SU-DHL-6 (cell line): Measurements from ENCODE around the gene ZNF776.

Source experiments
- H2AFZ ChIP-seq: fragments of 200-600 bp; sonication (generic); 2 replicates; pipeline ENCODE4 v1.6.1; 2014; ENCODE audit warnings: low read depth, mild to moderate bottlenecking, moderate library complexity, mixed read lengths, antibody characterized with exemption, low read length; ENCODE audit not compliant: severe bottlenecking
- H3F3A ChIP-seq: fragments of 200-600 bp; shearing (Covaris generic); 2 replicates; pipeline ENCODE4 v1.6.0; 2016; ENCODE audit warnings: antibody characterized with exemption, mild to moderate bottlenecking; ENCODE audit not compliant: insufficient read depth
- H3K27ac ChIP-seq: fragments of 200-600 bp; sonication (generic); 2 replicates; pipeline ENCODE4 v1.5.1; 2016; ENCODE audit warnings: low read depth, mild to moderate bottlenecking, low read length, moderate library complexity, mixed read lengths
- H3K27me3 ChIP-seq: fragments of 200-600 bp; sonication (generic), shearing (Covaris generic); 2 replicates; pipeline ENCODE4 v1.6.0; 2014; ENCODE audit warnings: mild to moderate bottlenecking, low read length
- H3K36me3 ChIP-seq: fragments of 200-600 bp; sonication (generic); 2 replicates; pipeline ENCODE4 v1.6.1; 2014; ENCODE audit warnings: mild to moderate bottlenecking, low read length, mixed read lengths
- H3K4me2 ChIP-seq: fragments of 300-600, 200-600 bp; shearing (Covaris generic), sonication (generic); 2 replicates; pipeline ENCODE4 v1.6.0; 2014; ENCODE audit warnings: low read length, low read depth, mild to moderate bottlenecking; ENCODE audit not compliant: poor library complexity, severe bottlenecking
- H3K4me3 ChIP-seq: fragments of 200-600 bp; sonication (generic); 2 replicates; pipeline ENCODE4 v1.5.1; 2014; ENCODE audit warnings: antibody characterized with exemption, low read length, mild to moderate bottlenecking, mixed read lengths; ENCODE audit not compliant: insufficient read depth, poor library complexity, severe bottlenecking
- H3K79me2 ChIP-seq: fragments of 200-600 bp; sonication (generic); 2 replicates; pipeline ENCODE4 v1.6.1; 2014; ENCODE audit warnings: mild to moderate bottlenecking, low read length, moderate library complexity; ENCODE audit not compliant: insufficient read depth
- H3K9ac ChIP-seq: fragments of 200-600 bp; sonication (generic); 2 replicates; pipeline ENCODE4 v1.7.0; 2014; ENCODE audit warnings: mild to moderate bottlenecking, low read length
- H3K9me2 ChIP-seq: fragments of 200-600 bp; sonication (generic); replicated peaks from 2 replicates; pipeline ENCODE4 v1.6.1; 2014; ENCODE audit warnings: low read length; ENCODE audit not compliant: insufficient read depth
- H3K9me3 ChIP-seq: fragments of 200-600 bp; sonication (generic); 2 replicates; pipeline ENCODE4 v1.6.1; 2014; ENCODE audit warnings: low read length, mixed read lengths; ENCODE audit not compliant: insufficient read depth
- H4K20me1 ChIP-seq: fragments of 200-600 bp; sonication (generic); 2 replicates; pipeline ENCODE4 v1.6.1; 2014; ENCODE audit warnings: low read depth, mild to moderate bottlenecking, antibody characterized with exemption, low read length, moderate library complexity, mixed read lengths
- EZH2phosphoT487 ChIP-seq: fragments of 200-600 bp; sonication (generic), shearing (Covaris generic); conservative IDR thresholded peaks from 2 replicates; pipeline ENCODE4 v1.6.1; 2018; ENCODE audit warnings: mild to moderate bottlenecking, antibody characterized with exemption, low read length, moderate library complexity, mixed read lengths
- TF ChIP-seq, protein P1 (sequence below): fragments of 200-600 bp; sonication (generic); IDR thresholded peaks from one replicate; pipeline ENCODE4 v1.5.1; 2017; ENCODE audit warnings: antibody characterized with exemption, mild to moderate bottlenecking, low read length, moderate library complexity; ENCODE audit not compliant: insufficient read depth, poor library complexity, severe bottlenecking

ZNF776 gene

DNA sequence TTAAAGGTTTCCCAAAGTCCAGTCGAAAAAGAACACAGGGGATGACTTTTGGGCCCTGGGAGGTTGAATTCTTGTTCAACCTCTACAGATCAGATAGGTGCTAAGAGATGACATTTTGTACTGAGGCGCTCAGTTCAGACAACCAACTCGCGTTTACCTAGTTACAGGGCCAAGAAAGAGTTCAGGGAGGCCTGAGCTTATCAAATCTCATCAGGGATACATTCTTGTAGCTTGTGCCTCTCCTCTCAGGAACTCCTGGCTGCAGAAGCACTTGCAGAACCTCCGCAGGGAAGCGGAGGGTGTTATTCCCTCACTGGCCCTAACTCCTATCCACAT, 825 bp downstream of the ZNF776 start:
- H4K20me1 ChIP-seq: no peaks in the 10 kb centered on the region
- H3K4me2 ChIP-seq: peak overlapping the region; percentile 76
- H3K9me2 ChIP-seq: no peaks in the 10 kb centered on the region
- peak overlapping the region; percentile 84 for H3K4me3 ChIP-seq
- no peaks in the 10 kb centered on the region for H3K9me3 ChIP-seq
- TF ChIP-seq EZH2phosphoT487: no peak
- TF ChIP-seq, protein P1, sequence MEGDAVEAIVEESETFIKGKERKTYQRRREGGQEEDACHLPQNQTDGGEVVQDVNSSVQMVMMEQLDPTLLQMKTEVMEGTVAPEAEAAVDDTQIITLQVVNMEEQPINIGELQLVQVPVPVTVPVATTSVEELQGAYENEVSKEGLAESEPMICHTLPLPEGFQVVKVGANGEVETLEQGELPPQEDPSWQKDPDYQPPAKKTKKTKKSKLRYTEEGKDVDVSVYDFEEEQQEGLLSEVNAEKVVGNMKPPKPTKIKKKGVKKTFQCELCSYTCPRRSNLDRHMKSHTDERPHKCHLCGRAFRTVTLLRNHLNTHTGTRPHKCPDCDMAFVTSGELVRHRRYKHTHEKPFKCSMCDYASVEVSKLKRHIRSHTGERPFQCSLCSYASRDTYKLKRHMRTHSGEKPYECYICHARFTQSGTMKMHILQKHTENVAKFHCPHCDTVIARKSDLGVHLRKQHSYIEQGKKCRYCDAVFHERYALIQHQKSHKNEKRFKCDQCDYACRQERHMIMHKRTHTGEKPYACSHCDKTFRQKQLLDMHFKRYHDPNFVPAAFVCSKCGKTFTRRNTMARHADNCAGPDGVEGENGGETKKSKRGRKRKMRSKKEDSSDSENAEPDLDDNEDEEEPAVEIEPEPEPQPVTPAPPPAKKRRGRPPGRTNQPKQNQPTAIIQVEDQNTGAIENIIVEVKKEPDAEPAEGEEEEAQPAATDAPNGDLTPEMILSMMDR: no peak
- peak overlapping the region; percentile 69 for H2AFZ ChIP-seq
- peaks cover 38% of the 10 kb centered on the region for H3K79me2 ChIP-seq
- H3K9ac ChIP-seq: peak overlapping the region; percentile 89
- H3K36me3 ChIP-seq: peaks cover 10% of the 10 kb centered on the region
- H3K27ac ChIP-seq: no peak overlapping the region
- H3K27me3 ChIP-seq: no peaks in the 10 kb centered on the region
- H3F3A ChIP-seq: no peaks in the 10 kb centered on the region

DNA sequence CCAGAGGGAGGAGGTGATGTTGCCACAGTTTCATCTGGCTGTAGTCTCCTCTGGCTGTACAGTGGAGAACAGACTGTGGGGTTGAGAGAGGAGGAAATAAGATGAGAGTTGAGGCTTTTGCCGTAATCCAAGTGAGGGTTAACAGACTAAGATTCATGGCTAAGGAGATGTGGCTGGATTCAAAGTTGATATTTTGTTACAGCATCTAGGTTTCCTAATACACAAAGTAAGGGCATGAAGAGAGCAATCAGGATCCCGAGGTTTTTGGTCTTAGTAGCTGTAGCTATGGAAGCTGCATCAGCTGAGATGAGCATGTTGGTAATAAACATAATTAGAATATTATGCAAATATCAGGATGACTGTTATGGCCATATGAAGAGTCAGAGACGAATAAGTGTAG, 1.4 kb downstream of the ZNF776 start:
- H2AFZ ChIP-seq: no peak overlapping the region
- H4K20me1 ChIP-seq: no peaks in the 10 kb centered on the region
- H3K9me3 ChIP-seq: no peaks in the 10 kb centered on the region
- TF ChIP-seq, protein P1: no peak
- no peak for TF ChIP-seq EZH2phosphoT487
- H3K36me3 ChIP-seq: peaks cover 16% of the 10 kb centered on the region
- H3K27me3 ChIP-seq: no peaks in the 10 kb centered on the region
- H3K9ac ChIP-seq: peak overlapping the region; percentile 89
- H3K79me2 ChIP-seq: peaks cover 38% of the 10 kb centered on the region
- no peaks in the 10 kb centered on the region for H3F3A ChIP-seq
- H3K4me3 ChIP-seq: peak overlapping the region; percentile 84
- H3K27ac ChIP-seq: no peak overlapping the region
- no peaks in the 10 kb centered on the region for H3K9me2 ChIP-seq
- peak overlapping the region; percentile 76 for H3K4me2 ChIP-seq

DNA sequence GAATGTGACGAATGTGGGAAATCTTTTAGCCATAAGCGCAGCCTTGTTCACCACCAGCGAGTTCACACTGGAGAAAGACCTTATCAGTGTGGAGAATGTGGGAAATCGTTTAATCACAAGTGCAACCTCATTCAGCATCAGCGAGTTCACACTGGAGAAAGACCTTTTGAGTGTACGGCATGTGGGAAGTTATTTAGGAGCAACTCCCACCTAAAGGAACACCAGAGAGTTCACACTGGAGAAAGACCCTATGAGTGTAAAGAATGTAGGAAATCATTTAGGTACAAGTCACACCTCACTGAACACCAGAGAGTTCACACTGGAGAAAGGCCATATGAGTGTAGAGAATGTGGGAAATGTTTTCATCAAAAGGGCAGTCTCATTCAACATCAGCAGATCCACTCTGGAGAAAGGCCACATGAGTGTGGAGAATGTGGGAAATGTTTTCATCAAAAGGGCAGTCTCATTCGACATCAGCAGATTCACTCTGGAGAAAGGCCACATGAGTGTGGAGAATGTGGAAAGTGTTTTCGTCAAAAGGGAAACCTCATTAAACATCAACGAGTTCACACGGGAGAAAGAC, 7.6 kb downstream of the ZNF776 start:
- H3K27me3 ChIP-seq: no peaks in the 10 kb centered on the region
- peaks cover 14% of the 10 kb centered on the region for H3K79me2 ChIP-seq
- H3K9me3 ChIP-seq: no peaks in the 10 kb centered on the region

More for the DNA sequence above, 7.6 kb downstream of the ZNF776 start:
- Histone ChIP-seq H3K4me2 (no peak overlapping the region), H3K9me2 (no peaks in the 10 kb centered on the region), H4K20me1 (no peaks in the 10 kb centered on the region), H2AFZ (no peak overlapping the region), H3K27ac (no peak overlapping the region), H3K9ac (no peak overlapping the region), H3K36me3 (peaks cover 44% of the 10 kb centered on the region), H3F3A (no peaks in the 10 kb centered on the region), H3K4me3 (no peak overlapping the region)
- TF ChIP-seq EZH2phosphoT487: no peak
- TF ChIP-seq, protein P1: no peak
